RWPE2 (cell line): ENCODE data around the gene IRF2.
A peak's percentile ranks its signal among the peaks of the same experiment; 100 is the strongest.

Experiments used
- ATAC-seq: fragments of 200-7000 bp; cut with Tn5 transposase; 3 replicates; pipeline ENCODE4 v1.9.1; 2021; ENCODE audit warnings: low read depth
- DNase-seq: peaks from one replicate; pipeline ENCODE4 v3.0.0-alpha.2; 2020; ENCODE audit warnings: low spot score
- H3K27ac ChIP-seq: fragments of 450-650 bp; 2 replicates; pipeline ENCODE4 v1.5.1; 2017; ENCODE audit warnings: mild to moderate bottlenecking; ENCODE audit not compliant: poor library complexity, severe bottlenecking
- H3K27me3 ChIP-seq: fragments of 250-450 bp; sonication (Bioruptor Pico); 2 replicates; pipeline ENCODE4 v1.5.1; 2021; ENCODE audit warnings: mild to moderate bottlenecking, moderate library complexity; ENCODE audit not compliant: insufficient read depth, poor library complexity, severe bottlenecking
- H3K36me3 ChIP-seq: fragments of 250-450 bp; sonication (Bioruptor Pico); 2 replicates; pipeline ENCODE4 v1.5.1; 2020; ENCODE audit warnings: low read depth, mild to moderate bottlenecking, moderate library complexity
- H3K4me1 ChIP-seq: fragments of 250-450 bp; sonication (Bioruptor Pico); 2 replicates; pipeline ENCODE4 v1.5.1; 2021; ENCODE audit warnings: mild to moderate bottlenecking, moderate library complexity; ENCODE audit not compliant: insufficient read depth, poor library complexity, severe bottlenecking
- H3K4me3 ChIP-seq: fragments of 250-450 bp; sonication (Bioruptor Pico); 2 replicates; pipeline ENCODE4 v1.5.1; 2021; ENCODE audit warnings: mild to moderate bottlenecking, moderate library complexity; ENCODE audit not compliant: severe bottlenecking
- H3K9me3 ChIP-seq: fragments of 250-450 bp; sonication (Bioruptor Pico); 2 replicates; pipeline ENCODE4 v1.5.1; 2021; ENCODE audit warnings: mild to moderate bottlenecking, moderate library complexity; ENCODE audit not compliant: severe bottlenecking
- CTCF ChIP-seq: fragments of 450-650 bp; IDR thresholded peaks from one replicate; pipeline ENCODE4 v1.5.1; 2017; ENCODE audit warnings: mild to moderate bottlenecking, moderate library complexity; ENCODE audit not compliant: poor library complexity, severe bottlenecking

Gene IRF2

GRCh38 chr4:184471881-184472613 lies 2.3 kb downstream of the IRF2 start:
- Histone ChIP-seq H3K9me3 (no peaks in the 10 kb centered on the region), H3K36me3 (no peaks in the 10 kb centered on the region), H3K4me1 (peaks cover 4% of the 10 kb centered on the region), H3K27ac (peak overlapping the region; percentile 83), H3K27me3 (no peaks in the 10 kb centered on the region), H3K4me3 (peak overlapping the region; percentile 83)
- peak; percentile 7; the same call in 1 of the 3 replicates for ATAC-seq
- no peak for TF ChIP-seq CTCF
- DNase-seq = no peak

- no peak for TF ChIP-seq CTCF
Observed at GRCh38 chr4:184470785-184471110, 3.6 kb downstream of the IRF2 start.

GRCh38 chr4:184466634-184467033 lies 7.7 kb downstream of the IRF2 start:
- no peak overlapping the region for H3K27ac ChIP-seq
- no peak overlapping the region for H3K4me3 ChIP-seq
- no peaks in the 10 kb centered on the region for H3K27me3 ChIP-seq
- H3K9me3 ChIP-seq = no peaks in the 10 kb centered on the region
- no peak for DNase-seq
- H3K36me3 ChIP-seq = peaks cover 10% of the 10 kb centered on the region
- no peaks in the 10 kb centered on the region for H3K4me1 ChIP-seq
- no peak for ATAC-seq
- no peak for TF ChIP-seq CTCF

More at GRCh38 chr4:184470785-184471110, 3.6 kb downstream of the IRF2 start:
- peaks cover 4% of the 10 kb centered on the region for H3K4me1 ChIP-seq
- no peak overlapping the region for H3K4me3 ChIP-seq
- no peaks in the 10 kb centered on the region for H3K36me3 ChIP-seq
- no peaks in the 10 kb centered on the region for H3K9me3 ChIP-seq
- H3K27ac ChIP-seq = no peak overlapping the region
- no peak for DNase-seq
- H3K27me3 ChIP-seq = no peaks in the 10 kb centered on the region
- ATAC-seq = no peak

GRCh38 chr4:184464759-184465454 lies 9.4 kb downstream of the IRF2 start:
- ATAC-seq = no peak
- Histone ChIP-seq H3K36me3 (peaks cover 10% of the 10 kb centered on the region), H3K27ac (no peak overlapping the region), H3K9me3 (no peaks in the 10 kb centered on the region), H3K27me3 (no peaks in the 10 kb centered on the region), H3K4me3 (no peak overlapping the region), H3K4me1 (no peaks in the 10 kb centered on the region)
- TF ChIP-seq CTCF = no peak
- no peak for DNase-seq

GRCh38 chr4:184463856-184464255 lies 10.5 kb downstream of the IRF2 start:
- Histone ChIP-seq H3K4me3 (no peak overlapping the region), H3K4me1 (no peaks in the 10 kb centered on the region), H3K36me3 (peaks cover 10% of the 10 kb centered on the region), H3K27ac (no peak overlapping the region), H3K9me3 (no peaks in the 10 kb centered on the region), H3K27me3 (no peaks in the 10 kb centered on the region)
- no peak for DNase-seq
- TF ChIP-seq CTCF = no peak
- no peak for ATAC-seq
